HEK293T (cell line): ENCODE measurements around the gene SLC1A4.

Experiments used
- SUZ12 ChIP-seq: fragments of 450-650 bp; IDR thresholded peaks from 2 replicates; pipeline ENCODE4 v1.6.1; 2016; ENCODE audit warnings: mild to moderate bottlenecking
- TF ChIP-seq, protein P1 (sequence below): fragments of 450-650 bp; IDR thresholded peaks from 2 replicates; pipeline ENCODE4 v1.6.1; 2016

DNA sequence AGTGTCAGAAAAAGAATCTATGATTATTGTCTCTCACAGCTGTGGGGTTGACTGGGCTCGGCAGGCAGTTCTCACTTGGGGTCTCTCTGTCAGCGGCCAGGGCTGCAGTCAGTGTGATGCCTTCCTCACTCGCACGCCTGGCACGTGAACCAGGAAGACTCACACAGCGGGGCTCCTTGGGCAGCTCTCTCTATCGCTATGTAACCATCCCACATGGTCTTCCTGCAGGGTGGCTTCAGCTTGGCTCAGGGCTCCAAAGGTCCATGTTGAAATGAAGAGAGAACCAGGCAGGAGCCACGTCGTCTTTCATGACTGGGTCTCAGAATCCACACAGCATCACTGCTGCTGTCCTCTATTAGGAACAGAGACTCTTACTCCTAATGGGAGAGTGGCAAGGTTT is 30.6 kb upstream of the SLC1A4 start:
- TF ChIP-seq, protein P1, sequence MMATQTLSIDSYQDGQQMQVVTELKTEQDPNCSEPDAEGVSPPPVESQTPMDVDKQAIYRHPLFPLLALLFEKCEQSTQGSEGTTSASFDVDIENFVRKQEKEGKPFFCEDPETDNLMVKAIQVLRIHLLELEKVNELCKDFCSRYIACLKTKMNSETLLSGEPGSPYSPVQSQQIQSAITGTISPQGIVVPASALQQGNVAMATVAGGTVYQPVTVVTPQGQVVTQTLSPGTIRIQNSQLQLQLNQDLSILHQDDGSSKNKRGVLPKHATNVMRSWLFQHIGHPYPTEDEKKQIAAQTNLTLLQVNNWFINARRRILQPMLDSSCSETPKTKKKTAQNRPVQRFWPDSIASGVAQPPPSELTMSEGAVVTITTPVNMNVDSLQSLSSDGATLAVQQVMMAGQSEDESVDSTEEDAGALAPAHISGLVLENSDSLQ: no peak
- no peak for TF ChIP-seq SUZ12
